ENCODE results near the gene CD53. TPM values are rescaled to one million over a fixed set of nuclear protein-coding genes. Genes with fewer than 3 reads are reported as not detected.
A peak's percentile ranks its signal among the peaks of the same experiment; 100 is the strongest.
"Not testable (repeated sequence)": the region's sequence is repeated elsewhere in the genome, so short reads cannot be mapped to it uniquely, and the experiment has no call there.

Gene CD53, protein sequence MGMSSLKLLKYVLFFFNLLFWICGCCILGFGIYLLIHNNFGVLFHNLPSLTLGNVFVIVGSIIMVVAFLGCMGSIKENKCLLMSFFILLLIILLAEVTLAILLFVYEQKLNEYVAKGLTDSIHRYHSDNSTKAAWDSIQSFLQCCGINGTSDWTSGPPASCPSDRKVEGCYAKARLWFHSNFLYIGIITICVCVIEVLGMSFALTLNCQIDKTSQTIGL
- total RNA-seq, result 5.1 TPM

DNA sequence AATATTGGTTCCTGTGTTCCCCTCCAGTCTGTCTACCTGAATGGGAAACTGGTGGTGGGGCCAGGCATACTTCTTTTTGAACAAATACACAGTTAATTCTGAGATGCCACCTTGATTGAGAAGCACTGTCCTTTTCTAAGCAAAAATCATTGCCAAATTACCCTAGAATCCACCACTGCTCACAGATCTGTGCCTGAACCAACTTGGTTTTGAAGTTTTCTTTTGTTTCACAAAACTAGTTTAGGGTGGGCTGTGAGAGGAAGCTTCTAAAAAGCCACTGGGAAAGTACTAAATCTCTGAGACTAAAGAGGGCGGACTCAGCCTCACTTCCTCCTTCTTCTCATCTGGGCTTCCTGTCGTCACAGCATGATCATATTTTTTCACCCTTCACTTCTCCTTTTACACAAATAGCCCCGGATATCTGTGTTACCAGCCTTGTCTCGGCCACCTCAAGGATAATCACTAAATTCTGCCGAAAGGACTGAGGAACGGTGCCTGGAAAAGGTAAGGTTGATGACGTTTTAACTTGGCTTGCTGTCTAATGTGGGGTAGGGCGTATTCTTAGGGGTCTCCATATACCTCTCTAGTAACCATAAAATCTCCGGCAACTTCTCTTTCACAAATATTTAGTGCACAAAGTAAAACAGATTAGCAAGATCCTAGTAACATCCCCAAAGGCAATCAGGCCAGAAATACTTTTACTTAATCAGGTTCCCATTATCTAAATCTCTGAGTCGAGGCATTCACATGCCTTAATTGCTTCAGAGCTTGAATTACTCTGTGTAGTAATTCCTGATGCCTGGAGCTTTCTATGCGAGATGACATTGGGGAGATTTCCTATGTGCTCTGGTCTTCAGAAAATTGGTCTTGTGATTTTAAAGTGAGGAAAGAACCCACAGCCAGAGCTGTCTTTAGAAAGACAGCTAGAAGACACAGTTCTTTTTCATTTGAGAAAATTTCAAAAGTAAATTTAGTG, at the start of gene CD53:
Gene CD53, plus strand, starts transcription at position 404 of the 976 bp plus-strand sequence. CDS start 18,261 bp downstream, outside the sequence.
- peak; percentile 41 for ATAC-seq

DNA sequence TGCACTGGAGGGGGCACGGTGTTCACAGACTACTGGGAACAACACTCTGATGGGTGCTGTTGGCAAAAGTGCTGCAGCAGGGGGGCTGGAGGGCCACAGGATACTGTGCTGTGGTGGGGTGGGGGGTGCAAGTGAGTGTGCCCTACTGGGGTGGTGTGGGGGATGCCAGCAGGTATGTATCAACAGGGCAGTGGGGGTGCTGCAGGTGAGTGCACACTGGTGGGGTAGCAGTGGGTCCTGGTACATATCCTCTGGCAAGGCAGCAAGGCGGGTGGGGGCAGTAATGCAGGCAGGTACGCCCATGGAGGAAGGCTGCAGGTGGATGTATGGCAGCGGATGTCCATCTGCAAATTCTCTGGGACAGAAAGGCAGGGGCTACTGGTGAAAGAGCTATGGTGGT, 48.8 kb upstream of the CD53 start:
- ATAC-seq, result no peak

DNA sequence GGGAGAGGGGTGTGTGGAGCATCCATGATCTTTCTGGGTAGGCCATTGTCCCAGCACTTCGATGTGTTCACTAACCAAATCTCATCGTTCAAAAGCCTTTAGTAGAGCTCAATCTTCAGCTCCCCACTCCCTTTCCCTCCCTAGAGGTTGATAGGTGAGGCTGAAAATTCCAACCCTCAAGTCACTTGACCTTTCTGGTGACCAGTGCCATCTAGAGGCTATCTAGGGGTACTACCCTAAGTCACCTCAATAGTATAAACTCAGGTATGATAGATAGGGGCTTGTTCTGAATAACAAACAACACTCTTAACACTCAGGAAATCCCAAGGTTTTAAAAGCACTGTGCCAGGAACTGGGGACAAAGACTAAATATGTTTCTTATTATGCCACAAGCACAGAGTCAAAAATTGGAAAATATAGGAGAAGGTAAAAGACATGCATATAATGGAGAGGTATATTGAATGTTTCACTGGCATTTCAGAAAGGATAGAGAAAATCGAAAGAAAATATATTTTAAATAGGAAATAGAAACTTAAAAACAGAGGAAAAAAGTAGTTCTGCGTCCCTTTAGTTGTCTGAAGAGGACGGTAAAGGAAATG, 42.9 kb upstream of the CD53 start:
- ATAC-seq, result peak; percentile 65

DNA sequence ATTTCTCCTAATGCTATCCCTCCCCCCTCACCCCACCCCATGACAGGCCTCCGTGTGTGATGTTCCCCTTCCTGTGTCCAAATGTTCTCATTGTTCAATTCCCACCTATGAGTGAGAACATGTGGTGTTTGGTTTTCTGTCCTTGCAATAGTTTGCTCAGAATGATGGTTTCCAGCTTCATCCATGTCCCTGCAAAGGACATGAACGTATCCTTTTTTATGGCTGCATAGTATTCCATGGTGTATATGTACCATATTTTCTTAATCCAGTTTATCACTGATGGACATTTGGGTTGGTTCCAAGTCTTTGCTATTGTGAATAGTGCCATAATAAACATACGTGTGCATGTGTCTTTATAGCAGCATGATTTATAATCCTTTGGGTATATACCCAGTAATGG, 39.2 kb upstream of the CD53 start:
- not testable (repeated sequence) for ATAC-seq

DNA sequence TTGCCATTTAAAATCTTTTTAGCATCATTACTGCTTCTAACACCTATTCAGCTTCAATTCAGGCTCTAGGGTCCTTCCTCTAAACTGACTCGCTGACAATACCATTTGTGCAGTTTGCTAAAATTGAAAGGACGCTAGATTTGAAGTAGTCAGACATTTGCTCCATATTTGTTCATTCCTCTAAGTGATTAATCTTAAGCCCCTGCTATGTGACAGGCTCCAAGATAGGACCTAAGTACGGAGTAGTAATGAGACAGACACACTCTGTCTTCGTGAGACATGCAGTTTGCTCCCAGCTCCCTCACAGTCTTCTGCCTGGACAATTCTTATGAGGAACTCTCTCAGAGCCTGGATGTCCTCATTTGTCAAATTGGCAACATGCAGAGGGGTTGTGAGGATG, 26.1 kb upstream of the CD53 start:
- ATAC-seq, result no peak

DNA sequence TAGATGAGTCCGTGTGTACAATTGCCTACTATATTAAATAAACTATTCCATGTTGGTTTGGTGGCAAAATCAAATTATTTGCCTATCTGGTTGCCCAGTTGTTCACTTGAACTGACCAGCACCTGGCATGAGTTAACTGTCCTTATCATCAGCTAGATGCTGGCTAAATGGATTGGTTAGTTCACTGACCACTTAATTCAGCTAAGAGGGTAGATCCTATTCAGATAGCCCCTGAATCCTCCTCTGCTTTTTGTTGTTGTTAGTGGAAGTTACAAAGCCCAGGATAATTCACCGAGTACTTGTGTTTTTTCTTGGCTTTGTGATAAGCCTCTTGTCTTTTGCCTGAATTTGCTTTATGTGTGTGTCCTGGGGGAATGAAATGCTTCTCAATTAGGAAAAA, 22.8 kb upstream of the CD53 start:
- ATAC-seq, result no peak

DNA sequence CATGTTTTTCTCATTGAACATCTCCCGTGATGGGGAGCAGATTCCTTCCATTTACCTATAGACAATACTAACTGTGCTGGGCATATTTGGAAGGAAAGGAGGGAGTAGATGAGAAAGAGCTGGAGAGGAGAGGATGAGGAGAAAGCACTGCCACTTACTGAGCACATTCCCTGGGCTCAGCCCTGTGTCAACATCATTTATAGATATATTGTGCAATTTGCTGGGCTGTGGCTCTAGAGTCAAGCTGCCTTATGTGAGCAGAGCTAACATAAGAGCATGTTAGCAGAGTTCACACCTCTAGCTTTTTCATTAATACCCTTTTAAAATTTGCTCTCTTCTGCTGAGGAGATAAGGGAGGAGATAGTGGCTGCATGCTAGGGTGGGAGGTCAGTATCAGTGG, 22.3 kb upstream of the CD53 start:
- no peak for ATAC-seq

DNA sequence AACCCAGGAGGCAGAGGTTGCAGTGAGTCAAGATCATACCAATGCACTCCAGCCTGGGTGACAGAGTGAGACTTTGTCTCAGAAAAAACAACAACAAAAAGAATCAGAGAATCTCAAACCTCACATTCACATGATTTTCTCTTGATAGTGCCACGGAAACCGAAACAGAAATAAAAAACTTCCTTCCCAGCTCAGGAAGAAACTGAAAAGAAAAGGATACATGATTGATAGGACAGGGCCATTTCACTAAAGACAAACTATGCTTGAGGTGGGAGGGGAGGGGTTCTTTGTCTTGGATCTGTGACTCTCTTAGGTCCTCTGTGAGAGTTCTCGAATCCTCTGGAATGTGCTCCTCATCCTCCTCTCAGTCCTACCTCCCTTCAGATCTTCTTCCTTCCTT, 19.8 kb upstream of the CD53 start:
- no peak for ATAC-seq

DNA sequence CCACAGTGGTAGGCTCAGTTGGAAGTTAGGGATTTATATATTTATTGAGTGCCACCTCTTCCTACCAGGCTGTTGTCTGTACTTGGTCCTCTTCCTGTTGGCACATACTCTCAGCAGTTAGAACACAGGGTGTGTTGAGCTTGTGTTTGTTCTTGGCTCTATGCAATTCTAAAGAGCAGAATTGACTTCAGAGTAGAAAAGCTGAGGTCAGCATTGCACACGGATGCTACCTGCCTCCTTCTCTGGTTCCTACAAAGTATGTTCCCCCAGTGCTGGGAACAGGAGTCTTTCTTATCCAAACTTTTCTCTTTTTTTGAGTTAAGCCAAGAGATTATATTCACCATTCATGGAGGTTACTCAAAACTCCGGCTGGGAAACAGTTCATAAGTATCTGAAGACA, 16.5 kb upstream of the CD53 start:
- ATAC-seq, result peak; percentile 20

DNA sequence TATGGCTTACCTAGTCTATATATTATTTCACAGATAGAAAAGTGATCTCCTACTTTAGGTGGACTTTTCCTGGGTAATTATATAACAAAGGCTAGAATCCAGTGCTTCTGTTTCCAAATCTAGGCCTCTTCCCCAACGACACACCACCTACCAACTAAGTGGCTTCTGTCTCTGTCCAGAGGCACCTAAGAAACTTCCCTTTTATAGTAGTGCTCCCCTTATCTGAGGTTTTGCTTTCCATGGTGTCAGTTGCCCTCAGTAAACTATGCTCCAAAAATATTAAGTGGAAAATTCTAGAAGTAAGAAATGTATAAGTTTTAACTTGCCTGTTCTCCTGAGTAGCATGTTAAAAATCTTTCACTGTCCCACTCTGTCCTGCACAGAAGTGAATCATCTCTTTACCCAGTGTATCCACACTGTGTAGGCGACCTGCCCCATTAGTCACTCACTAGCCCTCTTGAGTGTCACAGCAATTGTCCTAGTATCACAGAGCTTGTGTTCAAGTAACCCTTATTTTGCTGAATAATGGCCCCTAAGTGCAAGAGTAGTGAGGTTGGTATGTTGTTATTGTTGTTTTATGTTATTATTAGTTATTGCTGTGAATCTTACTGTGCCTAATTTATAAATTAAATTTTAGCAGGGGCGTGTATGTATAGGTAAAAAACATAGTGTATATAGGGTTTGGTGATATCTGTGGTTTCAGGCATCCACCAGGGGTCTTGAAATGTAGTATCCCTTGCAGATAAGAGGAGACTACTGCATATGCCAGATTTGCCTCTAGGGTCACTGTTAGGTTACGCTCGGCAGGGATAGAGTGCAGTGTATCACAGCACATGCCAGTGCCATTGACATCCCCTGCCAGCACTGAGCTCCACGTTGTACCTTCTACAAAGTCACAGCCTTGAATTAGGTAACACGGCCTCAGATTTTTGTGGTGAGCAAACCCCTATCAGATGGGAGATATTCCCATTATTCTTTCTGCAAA, 14.7 kb upstream of the CD53 start:
- no peak for ATAC-seq

DNA sequence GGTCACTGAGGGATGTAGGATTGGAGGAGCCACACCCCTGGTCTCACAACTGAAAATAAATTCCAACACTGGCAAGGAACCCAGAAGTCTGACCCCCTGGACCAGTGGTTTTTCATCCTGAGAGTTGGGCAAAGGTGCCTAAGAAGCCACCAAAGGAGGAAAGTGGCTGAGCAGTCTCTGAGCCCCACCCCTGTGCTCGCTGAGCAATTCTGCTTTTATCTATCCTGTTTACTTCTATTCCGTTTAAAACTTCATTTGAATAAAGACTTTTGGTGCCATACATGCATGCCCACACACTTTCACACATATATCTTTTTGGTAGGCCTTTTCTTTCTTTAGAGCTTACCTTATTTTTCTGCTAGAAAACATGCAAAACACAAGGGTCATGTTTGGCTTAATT, 13.9 kb upstream of the CD53 start:
- no peak for ATAC-seq

DNA sequence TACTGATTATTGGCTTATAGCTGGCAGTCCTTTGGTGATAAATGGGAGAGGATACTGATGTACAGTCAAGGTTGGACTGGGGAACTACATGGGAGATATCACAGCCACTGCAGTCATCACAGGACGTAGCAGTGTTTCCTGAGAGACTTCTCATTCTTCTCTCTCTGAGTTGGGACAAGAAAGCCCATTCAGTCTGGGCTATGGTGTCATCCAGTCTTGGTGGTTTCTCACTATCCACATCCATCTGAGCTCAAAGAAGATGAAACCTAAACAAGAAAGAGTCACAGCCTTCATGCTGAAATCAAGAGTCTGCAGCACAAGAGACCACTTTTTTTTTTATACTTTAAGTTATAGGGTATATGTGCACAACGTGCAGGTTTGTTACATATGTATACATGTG, 12.8 kb upstream of the CD53 start:
- ATAC-seq, result no peak

DNA sequence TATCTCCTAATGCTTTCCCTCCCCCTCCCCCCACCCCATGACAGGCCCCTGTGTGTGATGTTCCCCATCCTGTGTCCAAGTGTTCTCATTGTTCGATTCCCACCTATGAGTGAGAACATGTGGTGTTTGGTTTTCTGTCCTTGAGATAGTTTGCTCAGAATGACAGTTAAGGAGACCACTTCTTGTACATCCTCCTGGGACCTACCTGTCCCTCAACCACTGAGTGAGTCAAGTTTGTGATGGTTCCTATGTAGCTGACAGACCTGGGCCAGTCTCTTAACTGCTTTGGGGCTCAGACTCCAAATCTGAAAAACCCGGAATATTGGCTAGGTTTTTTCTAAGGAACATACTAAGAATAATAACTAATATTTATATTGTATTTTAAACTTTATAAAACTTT, 12.3 kb upstream of the CD53 start:
- ATAC-seq, result not testable (repeated sequence)

DNA sequence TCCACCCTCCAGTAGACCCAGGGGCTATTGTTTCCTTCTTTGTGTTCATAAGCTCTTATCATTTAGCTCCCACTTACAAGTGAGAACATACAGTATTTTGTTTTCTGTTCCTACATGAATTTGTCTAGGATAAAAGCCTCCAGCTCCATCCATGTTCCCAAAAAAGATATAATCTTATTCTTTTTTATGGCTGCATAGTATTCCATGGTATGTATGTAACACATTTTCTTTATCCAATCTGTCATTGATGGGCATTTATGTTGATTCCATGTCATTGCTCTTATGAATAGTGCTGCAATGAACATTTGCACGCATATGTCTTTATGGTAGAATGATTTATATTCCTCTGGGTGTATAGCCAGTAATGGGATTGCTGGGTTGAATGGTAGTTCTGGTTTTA, 11.0 kb upstream of the CD53 start:
- ATAC-seq, result not testable (repeated sequence)

DNA sequence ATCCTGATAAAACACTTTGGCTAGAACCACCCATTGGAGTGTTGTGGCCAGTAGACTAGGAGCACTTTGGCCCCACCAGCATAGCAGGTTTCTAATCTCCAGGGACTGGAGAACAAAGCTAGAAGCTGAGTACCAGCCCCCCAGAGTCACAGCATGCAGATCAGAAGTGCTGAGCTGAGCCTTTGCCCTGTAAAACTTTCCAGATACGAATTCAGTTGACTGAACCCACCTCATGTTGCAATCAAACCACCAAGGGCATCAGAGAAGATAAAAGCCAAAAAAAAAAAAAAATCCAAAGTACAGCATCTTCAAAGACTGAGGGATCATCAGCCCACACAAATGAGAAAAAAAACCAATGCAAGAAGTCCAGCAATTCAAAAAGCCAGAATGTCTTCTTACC, 8.7 kb upstream of the CD53 start:
- no peak for ATAC-seq

DNA sequence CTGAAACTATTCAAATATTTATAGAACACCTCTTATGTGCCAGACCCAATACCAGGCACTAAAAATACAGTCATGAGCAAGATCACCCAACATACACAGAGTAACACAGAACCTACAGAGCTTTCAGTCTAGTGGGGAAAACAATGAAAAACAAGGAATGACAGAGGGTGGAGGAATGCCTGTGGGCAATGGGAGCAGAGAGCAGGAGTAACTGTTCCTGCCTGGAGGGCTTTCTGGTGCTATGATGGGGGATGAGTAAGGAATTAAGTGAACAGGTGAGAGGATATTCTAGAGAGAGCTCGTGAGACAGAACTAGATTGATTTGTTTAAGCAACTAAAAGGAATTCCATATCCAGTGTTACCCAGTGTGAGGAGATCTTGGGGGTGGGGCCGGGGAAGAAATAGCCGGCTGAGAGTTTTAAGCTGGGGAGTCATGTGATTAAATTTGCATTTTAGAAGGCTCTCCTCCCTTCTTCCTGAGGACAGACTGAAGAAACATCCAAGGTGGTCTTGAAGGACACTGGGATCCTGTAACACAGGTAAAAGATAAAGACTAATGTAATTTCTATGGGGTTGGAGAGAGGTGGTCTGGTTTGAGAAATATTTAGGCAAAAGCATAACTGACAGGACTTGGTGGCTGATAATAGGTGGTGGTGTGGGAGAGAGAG, 2.1 kb upstream of the CD53 start:
- ATAC-seq, result no peak

DNA sequence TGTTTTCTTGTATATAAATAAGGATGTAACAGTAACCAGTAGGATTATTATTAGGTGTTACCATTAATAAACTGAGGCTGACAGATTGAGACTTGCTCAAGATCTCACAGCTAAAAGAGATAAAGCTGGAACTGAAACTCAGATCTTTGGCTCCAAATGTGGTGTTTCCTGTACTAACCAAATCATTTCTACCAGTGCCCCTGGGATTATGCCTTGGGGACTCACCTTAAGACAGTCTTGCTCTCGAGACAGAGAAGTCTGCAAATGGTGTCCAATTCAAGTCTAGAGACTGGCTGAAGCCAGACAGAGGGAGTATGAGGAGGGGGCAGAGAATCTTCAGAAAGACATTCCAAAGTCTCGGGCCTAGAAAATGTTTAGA, 593 bp upstream of the CD53 start:
- ATAC-seq, result peak; percentile 43

DNA sequence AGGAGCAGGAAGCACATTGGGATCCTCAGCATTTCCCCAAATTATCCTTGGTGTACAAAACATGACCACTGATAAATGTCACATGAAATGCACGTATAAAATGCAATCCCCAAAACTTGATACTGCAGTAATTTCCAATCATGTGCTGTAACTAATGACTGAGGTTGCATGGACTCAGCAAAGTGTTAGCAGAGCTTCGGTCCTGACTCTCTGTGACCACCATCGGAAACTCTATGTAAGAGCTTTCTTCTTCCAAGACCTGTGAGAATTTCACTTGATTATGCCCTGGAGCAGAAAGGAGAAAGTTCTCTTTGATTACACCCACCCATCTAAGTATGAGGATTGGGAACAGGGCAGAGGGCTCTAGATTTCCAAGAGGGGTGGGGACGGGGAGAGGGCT, 908 bp downstream of the CD53 start:
- no peak for ATAC-seq

DNA sequence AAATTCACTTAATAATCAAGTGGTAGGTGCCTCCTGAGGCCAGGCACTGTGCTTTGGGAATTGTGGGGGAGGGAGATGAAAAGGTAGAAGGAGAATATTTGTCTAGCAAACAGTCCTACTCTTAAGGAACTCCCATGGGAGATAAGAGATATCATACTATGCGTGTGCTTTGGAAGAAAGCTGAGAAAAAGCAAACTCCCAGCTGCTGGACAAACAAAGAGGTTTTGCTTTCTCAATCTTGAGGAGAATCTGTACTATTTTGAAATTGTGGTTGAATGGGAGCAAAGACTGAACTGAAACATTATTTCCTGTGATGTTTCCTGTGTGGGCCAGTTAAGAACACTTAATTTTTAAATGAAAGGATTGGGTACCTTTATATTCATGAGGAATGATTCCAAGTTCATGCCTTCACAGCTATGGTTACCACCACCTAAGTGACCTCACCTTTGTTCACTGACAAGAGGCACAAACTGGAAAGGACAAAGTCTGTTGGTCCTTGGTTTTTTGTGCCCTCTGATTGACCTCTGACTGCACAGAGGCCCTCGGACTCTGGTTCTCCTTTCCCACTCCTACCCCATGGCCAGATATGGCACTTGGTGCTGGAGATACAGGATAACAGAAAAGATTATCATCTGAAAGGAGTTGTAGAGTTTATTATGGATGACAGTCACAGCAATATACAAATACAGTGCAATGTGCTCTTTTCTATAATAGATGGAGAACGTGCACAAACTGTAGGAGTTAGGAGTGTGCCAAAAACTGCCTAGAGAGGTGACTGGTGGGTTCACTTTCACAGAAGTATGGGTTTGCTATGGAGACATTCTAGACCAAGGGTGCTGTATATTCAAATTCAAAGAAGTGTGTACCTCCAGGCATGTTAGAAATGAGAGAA, 1.6 kb downstream of the CD53 start:
- peak; percentile 12 for ATAC-seq

DNA sequence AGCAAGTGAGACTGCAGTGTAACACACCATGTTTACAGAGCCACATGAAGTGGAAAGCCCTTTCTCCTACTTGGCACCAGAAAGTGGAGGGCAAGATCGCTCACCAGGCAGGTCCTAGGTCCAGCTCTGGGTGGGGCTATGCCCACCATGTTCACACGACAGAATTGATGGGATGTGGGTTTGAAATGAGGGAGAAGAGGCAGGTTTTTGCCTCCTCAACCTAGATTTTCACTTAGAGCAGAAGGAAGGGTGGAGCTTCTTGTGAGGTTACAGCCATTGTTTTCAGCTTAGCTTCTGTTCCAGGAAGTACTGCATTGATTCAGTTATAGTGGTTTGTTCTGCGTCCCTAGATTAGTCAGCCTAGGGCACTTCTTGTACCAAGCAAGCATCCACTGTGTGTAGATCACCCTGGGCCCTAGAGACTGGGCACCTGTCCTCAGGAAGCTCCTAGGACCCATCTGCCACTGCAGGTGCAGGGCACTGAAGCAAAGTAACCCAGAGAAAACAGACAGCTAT, 2.3 kb downstream of the CD53 start:
- ATAC-seq, result peak; percentile 78

Data from esophagus mucosa (tissue), 1 donor.